H9 (cell line): Measurements from ENCODE around the gene CNNM1. TPM values are rescaled to one million over a fixed set of nuclear protein-coding genes. Genes with fewer than 3 reads are reported as not detected.
A peak's percentile ranks its signal among the peaks of the same experiment; 100 is the strongest.

Experiments
- DNase-seq: peaks from one replicate; pipeline ENCODE4 v3.0.0-alpha.2; 2017
- H2AFZ ChIP-seq: one replicate; pipeline ENCODE4 v1.6.1; 2013; ENCODE audit warnings: mild to moderate bottlenecking, low read length, control low read depth, moderate library complexity
- H2AK5ac ChIP-seq: 2 replicates; pipeline ENCODE4 v1.6.1; 2013; ENCODE audit warnings: low read length, control low read depth, mixed read lengths; ENCODE audit not compliant: insufficient read length
- H2BK120ac ChIP-seq: one replicate; pipeline ENCODE4 v1.6.1; 2013; ENCODE audit warnings: low read depth, mild to moderate bottlenecking, low read length, control low read depth, inconsistent platforms; ENCODE audit not compliant: poor library complexity, severe bottlenecking
- H2BK12ac ChIP-seq: 2 replicates; pipeline ENCODE4 v1.6.1; 2013; ENCODE audit warnings: low read length, control low read depth, mixed read lengths, low read depth; ENCODE audit not compliant: insufficient read length
- H2BK15ac ChIP-seq: 2 replicates; pipeline ENCODE4 v1.6.1; 2013; ENCODE audit warnings: low read depth, low read length, control low read depth
- H2BK20ac ChIP-seq: one replicate; pipeline ENCODE4 v1.6.1; 2013; ENCODE audit warnings: low read depth, mild to moderate bottlenecking, low read length, control low read depth, inconsistent platforms; ENCODE audit not compliant: poor library complexity, severe bottlenecking
- H2BK5ac ChIP-seq: 2 replicates; pipeline ENCODE4 v1.6.1; 2013; ENCODE audit warnings: low read length, control low read depth, mixed read lengths; ENCODE audit not compliant: insufficient read length
- H3K14ac ChIP-seq: 2 replicates; pipeline ENCODE4 v1.6.1; 2013; ENCODE audit warnings: low read length, control low read depth; ENCODE audit not compliant: insufficient read depth
- H3K18ac ChIP-seq: 2 replicates; pipeline ENCODE4 v1.6.1; 2013; ENCODE audit warnings: low read depth, mild to moderate bottlenecking, mixed read lengths, low read length, control low read depth; ENCODE audit not compliant: insufficient read length
- H3K23ac ChIP-seq: 2 replicates; pipeline ENCODE4 v1.6.1; 2013; ENCODE audit warnings: low read length, control low read depth, mixed read lengths, low read depth; ENCODE audit not compliant: insufficient read length
- H3K23me2 ChIP-seq: 2 replicates; pipeline ENCODE4 v1.6.1; 2013; ENCODE audit warnings: low read depth, mild to moderate bottlenecking, mixed read lengths, low read length, control low read depth; ENCODE audit not compliant: insufficient read length, poor library complexity, severe bottlenecking
- H3K27ac ChIP-seq: 2 replicates; pipeline ENCODE4 v1.5.1; 2013; ENCODE audit warnings: low read length, control low read depth, mixed read lengths, low read depth; ENCODE audit not compliant: insufficient read length
- H3K27me3 ChIP-seq: 2 replicates; pipeline ENCODE4 v1.6.1; 2013; ENCODE audit warnings: low read length, control low read depth, inconsistent platforms; ENCODE audit not compliant: insufficient read depth
- H3K4ac ChIP-seq: 2 replicates; pipeline ENCODE4 v1.6.1; 2013; ENCODE audit warnings: low read depth, mild to moderate bottlenecking, control low read depth, inconsistent platforms, low read length, moderate library complexity
- H3K4me1 ChIP-seq: 2 replicates; pipeline ENCODE4 v1.6.1; 2013; ENCODE audit warnings: low read length, control low read depth, inconsistent platforms; ENCODE audit not compliant: insufficient read depth
- H3K4me2 ChIP-seq: 2 replicates; pipeline ENCODE4 v1.6.1; 2013; ENCODE audit warnings: low read length, control low read depth, mixed read lengths; ENCODE audit not compliant: insufficient read length, insufficient read depth
- H3K56ac ChIP-seq: 2 replicates; pipeline ENCODE4 v1.6.1; 2013; ENCODE audit warnings: low read depth, mild to moderate bottlenecking, mixed read lengths, low read length, control low read depth; ENCODE audit not compliant: insufficient read length
- H3K79me1 ChIP-seq: 2 replicates; pipeline ENCODE4 v1.6.1; 2013; ENCODE audit warnings: low read depth, mild to moderate bottlenecking, moderate library complexity, low read length, control low read depth, inconsistent platforms; ENCODE audit not compliant: insufficient read depth, poor library complexity, severe bottlenecking
- H3K79me2 ChIP-seq: 2 replicates; pipeline ENCODE4 v1.6.1; 2013; ENCODE audit warnings: low read length, control low read depth, inconsistent platforms; ENCODE audit not compliant: insufficient read depth
- H3K9ac ChIP-seq: 2 replicates; pipeline ENCODE4 v1.6.1; 2013; ENCODE audit warnings: low read length, control low read depth, mixed read lengths; ENCODE audit not compliant: insufficient read length; ENCODE audit errors: extremely low read depth
- H3K9me3 ChIP-seq: one replicate; pipeline ENCODE4 v1.6.1; 2013; ENCODE audit warnings: low read depth, low read length, inconsistent platforms; ENCODE audit not compliant: control insufficient read depth
- H3T11ph ChIP-seq: one replicate; pipeline ENCODE4 v1.6.1; 2013; ENCODE audit warnings: mild to moderate bottlenecking, low read length, control low read depth, inconsistent platforms
- H4K20me1 ChIP-seq: one replicate; pipeline ENCODE4 v1.6.1; 2013; ENCODE audit not compliant: control insufficient read depth, insufficient read length, insufficient read depth
- H4K5ac ChIP-seq: 2 replicates; pipeline ENCODE4 v1.6.1; 2013; ENCODE audit warnings: low read depth, mild to moderate bottlenecking, mixed read lengths, low read length, control low read depth; ENCODE audit not compliant: insufficient read length
- H4K8ac ChIP-seq: replicated peaks from 2 replicates; pipeline ENCODE4 v1.6.1; 2013; ENCODE audit warnings: low read length, control low read depth, mixed read lengths, low read depth; ENCODE audit not compliant: insufficient read length
- H4K91ac ChIP-seq: 2 replicates; pipeline ENCODE4 v1.6.1; 2013; ENCODE audit warnings: low read depth, mild to moderate bottlenecking, moderate library complexity, mixed read lengths, low read length, control low read depth; ENCODE audit not compliant: insufficient read length
- H3K27ac Mint-ChIP-seq, 3 experiments: 2 replicates in 2 of 3; 3 replicates in 1 of 3; pipeline ENCODE4 v1.8.0; 2020 to 2021; ENCODE audit warnings: mixed read lengths in 3 of 3, mild to moderate bottlenecking in 1 of 3, moderate library complexity in 1 of 3
- H3K27me3 Mint-ChIP-seq: 2 replicates; pipeline ENCODE4 v1.8.0; 2021; ENCODE audit warnings: low read depth, mild to moderate bottlenecking, moderate library complexity, mixed read lengths
- H3K36me3 Mint-ChIP-seq, 3 experiments: 2 replicates in 2 of 3; 3 replicates in 1 of 3; pipeline ENCODE4 v1.8.0; 2020 to 2021; ENCODE audit warnings: low read depth in 3 of 3, mixed read lengths in 3 of 3; ENCODE audit not compliant: insufficient read depth in 1 of 3
- H3K4me1 Mint-ChIP-seq, 2 experiments: 2 replicates each; pipeline ENCODE4 v1.8.0; 2020; ENCODE audit warnings: mixed read lengths in 2 of 2
- H3K4me3 Mint-ChIP-seq, 2 experiments: 2 replicates in 1 of 2; 3 replicates in 1 of 2; pipeline ENCODE4 v1.8.0; 2020 to 2021; ENCODE audit warnings: mild to moderate bottlenecking in 2 of 2, mixed read lengths in 2 of 2, moderate library complexity in 1 of 2
- H3K9me3 Mint-ChIP-seq, 2 experiments: 2 replicates in 1 of 2; 3 replicates in 1 of 2; pipeline ENCODE4 v1.8.0; 2020; ENCODE audit warnings: mild to moderate bottlenecking in 2 of 2, mixed read lengths in 2 of 2, moderate library complexity in 1 of 2
- WGBS: extraction: QIAGEN DNeasy Blood & Tissue Kit; methylation state at CpG from one replicate; pipeline ENCODE4 v1.1.7; 2013; ENCODE audit warnings: missing lambda C conversion rate, low lambda C conversion rate, mixed read lengths; ENCODE audit not compliant: insufficient read length; ENCODE audit errors: extremely low coverage; 5-methylcytosine and 5-hydroxymethylcytosine counted together
- total RNA-seq: library from RNA; stranded (reverse); gene quantifications from 2 replicates; pipeline ENCODE4 v1.2.1, GENCODE V29; 2021
- TF ChIP-seq, protein P1 (sequence below): fragments of 200-600 bp; sonication (generic); conservative IDR thresholded peaks from 3 replicates; pipeline ENCODE4 v1.8.0; 2021; ENCODE audit warnings: antibody characterized with exemption, mild to moderate bottlenecking

Gene CNNM1
- total RNA-seq, 1 experiment from 2014 or later: 0.35 TPM

DNA sequence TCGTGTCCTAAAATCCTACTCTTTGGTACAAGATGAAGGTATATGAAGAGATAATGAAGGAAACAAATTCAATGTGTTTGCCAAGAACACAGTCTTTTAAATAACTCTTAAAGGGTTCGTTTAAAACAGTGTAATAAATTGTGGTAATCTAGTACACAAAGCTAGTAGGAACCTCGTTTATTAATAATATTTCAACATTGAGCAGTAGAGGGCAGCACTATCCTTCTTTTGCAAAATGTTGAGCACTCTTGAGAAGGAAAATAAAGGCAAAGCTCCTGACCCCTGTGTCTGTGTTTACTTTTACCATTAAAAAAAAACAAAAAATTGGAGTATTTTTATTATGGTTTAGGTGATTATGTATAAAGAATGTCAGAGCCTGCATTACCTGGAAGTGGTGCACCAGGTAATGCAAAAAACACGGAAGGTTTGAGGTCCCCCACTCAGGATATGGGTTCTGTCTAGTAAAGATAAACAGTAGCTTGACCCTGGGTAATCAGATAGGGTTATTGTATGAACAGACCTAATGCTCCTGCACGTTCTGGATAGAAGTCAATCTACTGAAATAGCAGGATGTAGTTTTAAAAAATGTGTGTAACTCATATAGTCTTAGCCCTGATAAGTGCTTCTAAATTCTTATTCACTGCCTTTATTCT, 107.0 kb downstream of the CNNM1 start:
- Mint-ChIP-seq H3K9me3 (no peaks in the 10 kb centered on the region), H3K36me3 (no peaks in the 10 kb centered on the region; a peak in 1 of 7 replicates), H3K27me3 (no peaks in the 10 kb centered on the region; the same call in none of the 2 replicates), H3K4me1 (peaks cover 8% of the 10 kb centered on the region in 2 experiments), H3K4me3 (no peak overlapping the region), H3K27ac (no peak overlapping the region)
- Histone ChIP-seq H2AK5ac (no peak overlapping the region), H3K27me3 (no peaks in the 10 kb centered on the region), H2BK15ac (no peak overlapping the region), H2BK12ac (no peak overlapping the region), H4K91ac (no peak overlapping the region), H3K4ac (no peak overlapping the region), H3K14ac (no peak overlapping the region), H2BK120ac (no peak overlapping the region), H3K27ac (no peak overlapping the region), H3K23ac (no peak overlapping the region), H3K4me2 (no peak overlapping the region), H3K56ac (no peak overlapping the region), H3K4me1 (no peaks in the 10 kb centered on the region), H2BK5ac (no peak overlapping the region), H3K9ac (no peak overlapping the region), H3K79me2 (no peaks in the 10 kb centered on the region), H3K79me1 (no peaks in the 10 kb centered on the region), H2BK20ac (no peak overlapping the region), H3K23me2 (no peaks in the 10 kb centered on the region), H4K20me1 (no peaks in the 10 kb centered on the region), H3K18ac (no peak overlapping the region), H4K8ac (no peak overlapping the region), H3T11ph (no peak overlapping the region), H2AFZ (no peak overlapping the region), H4K5ac (no peak overlapping the region), H3K9me3 (no peaks in the 10 kb centered on the region)
- no peak for DNase-seq
- no CpG with 5 or more reads among the region's 5 CpGs for WGBS
- TF ChIP-seq, protein P1, sequence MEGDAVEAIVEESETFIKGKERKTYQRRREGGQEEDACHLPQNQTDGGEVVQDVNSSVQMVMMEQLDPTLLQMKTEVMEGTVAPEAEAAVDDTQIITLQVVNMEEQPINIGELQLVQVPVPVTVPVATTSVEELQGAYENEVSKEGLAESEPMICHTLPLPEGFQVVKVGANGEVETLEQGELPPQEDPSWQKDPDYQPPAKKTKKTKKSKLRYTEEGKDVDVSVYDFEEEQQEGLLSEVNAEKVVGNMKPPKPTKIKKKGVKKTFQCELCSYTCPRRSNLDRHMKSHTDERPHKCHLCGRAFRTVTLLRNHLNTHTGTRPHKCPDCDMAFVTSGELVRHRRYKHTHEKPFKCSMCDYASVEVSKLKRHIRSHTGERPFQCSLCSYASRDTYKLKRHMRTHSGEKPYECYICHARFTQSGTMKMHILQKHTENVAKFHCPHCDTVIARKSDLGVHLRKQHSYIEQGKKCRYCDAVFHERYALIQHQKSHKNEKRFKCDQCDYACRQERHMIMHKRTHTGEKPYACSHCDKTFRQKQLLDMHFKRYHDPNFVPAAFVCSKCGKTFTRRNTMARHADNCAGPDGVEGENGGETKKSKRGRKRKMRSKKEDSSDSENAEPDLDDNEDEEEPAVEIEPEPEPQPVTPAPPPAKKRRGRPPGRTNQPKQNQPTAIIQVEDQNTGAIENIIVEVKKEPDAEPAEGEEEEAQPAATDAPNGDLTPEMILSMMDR: peak; percentile 69
